HG02759 (cell line): ENCODE results near the gene DDR2.

Experiments
- ATAC-seq: cut with Tn5 transposase; IDR thresholded peaks from one replicate; pipeline ENCODE4 v1.9.1; 2021; ENCODE audit warnings: mild to moderate bottlenecking, moderate library complexity; ENCODE audit not compliant: unreplicated experiment

Gene DDR2

DNA sequence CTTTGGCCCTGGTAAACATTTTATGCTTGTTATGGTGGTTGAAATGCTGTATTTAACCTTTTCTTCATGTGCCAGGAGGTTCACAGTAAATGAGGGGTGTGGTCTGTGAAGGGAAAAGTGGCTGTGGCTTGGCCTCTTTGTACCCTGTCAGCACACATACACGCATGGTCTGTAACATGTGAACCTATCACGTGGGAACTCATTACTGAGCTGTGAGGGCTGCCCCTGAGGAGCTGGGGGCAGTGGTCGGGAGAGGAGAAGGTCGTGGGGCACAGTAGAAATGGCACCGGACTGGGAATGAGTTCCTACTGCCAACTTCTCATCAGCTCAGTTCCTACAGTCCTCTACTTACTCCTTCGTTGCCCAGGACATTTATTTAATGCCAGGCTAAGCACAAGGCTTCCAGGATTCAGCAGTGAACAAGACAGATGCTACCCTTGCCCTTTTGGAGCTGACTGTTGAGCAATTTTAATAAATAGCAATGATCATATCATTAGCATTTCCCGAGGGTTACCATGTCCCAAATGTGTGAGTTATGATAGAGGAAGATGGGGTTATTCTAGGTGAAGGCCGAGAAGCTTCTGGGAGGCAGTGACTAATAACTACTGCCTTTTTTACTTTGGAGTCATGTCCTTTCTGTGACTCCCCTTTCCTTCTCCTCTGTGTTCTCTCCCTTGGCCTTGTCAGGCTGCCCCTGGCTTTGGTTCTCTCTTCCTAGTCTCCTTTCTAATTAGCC, 38.8 kb downstream of the DDR2 start:
- no peak for ATAC-seq

DNA sequence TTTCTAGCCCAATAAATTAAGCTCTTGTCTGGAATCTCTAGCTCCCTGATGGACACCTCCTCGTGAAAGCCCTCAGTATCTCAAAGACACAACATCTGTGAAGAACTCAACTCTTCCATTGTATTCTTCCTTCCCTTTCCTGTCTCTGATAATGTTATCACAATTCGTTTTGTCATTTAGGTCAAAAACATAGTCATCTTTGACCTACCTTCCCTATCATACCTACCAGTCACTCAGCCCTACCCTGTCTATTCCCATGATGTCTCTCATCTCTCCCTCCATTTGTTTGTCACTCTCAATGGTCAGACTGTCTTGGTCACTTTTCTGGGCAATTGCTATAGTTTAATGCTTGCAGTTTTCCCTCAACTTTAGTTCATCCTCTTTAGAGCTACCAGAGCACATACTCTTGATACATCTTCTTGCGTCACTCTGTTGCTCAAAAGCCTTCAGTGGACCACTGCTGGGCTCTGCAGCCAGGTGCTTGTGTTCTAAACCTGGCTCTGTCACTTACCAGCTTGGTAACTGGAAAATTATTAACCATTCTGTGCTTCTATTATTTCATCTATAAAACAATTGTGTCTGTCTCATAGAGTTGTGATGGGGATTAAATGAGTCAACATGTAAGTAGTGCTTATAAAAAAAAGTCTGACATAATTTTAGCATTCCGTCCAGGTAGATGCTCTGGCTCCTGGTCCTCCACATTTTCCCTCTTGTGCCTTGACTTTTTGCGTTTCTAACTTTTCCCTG, 39.6 kb downstream of the DDR2 start:
- no peak for ATAC-seq

DNA sequence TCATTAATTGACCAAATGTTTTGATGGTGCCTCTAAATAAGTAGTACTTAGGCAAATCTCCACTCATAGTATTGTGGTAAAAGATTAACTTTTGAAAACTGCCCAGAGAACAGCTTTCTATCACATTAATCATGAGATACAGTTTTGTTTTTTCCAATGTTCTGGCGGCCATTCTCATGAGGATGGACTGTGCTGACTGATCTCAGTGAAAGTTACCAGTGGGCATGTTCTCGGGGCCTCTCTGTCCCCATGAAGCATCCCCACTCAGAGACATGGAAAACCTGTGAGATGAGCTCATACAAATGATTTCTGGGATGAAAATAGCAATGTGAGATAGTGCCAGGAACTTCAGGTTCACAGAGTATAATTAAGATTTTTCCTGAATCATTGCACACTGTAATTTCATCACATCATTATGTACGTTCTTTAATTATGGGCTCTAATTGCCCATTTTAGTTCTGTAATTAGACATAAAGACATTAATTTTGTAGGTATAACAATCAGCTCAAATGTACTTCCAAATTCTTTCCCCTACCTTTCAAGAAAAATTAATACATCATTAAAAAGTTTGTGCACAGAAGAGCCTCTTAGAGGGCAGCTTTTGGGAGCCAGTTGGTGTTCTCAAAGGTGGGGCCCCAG, 40.5 kb downstream of the DDR2 start:
- no peak for ATAC-seq

- no peak for ATAC-seq
Observed at GRCh38 chr1:162674034-162674608, 41.9 kb downstream of the DDR2 start.

- ATAC-seq = no peak
Observed at GRCh38 chr1:162676087-162676486, 43.8 kb downstream of the DDR2 start.

- no peak for ATAC-seq
Observed at GRCh38 chr1:162676750-162677149, 44.5 kb downstream of the DDR2 start.

DNA sequence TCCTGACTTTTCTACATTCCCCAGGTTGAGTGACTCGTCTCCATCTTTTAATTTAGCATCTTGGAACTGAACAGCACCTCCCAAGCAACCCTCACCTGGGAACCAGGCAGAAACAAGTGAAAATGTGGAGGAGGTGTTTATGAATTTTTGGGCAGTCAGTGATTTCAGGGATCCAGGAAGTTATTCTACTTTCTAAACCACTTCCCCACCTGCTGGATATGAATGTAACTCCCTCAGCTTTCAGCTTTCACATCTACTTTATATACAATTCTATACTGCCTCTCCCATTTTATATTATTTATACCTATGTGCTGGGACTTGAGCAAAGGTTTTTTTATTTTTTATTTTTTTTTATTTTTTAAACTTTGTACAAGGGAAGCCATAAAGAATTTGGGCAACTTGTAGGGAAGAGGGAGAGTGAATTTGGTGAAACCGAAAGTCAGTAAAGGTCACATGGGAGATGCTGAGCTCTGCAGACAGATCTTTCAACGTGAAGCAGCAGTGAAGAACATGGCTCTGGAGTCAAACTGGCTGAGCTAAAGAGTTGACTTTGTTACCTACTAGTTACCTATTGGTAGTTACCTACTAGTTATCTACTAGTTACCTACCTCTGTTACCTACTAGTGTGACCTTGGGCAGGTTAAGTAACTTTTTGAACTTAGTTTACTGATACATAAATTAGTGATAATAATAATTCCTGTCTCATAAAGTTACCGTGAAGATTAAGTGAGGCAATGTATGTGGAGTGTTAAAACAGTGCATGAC, 45.5 kb downstream of the DDR2 start:
- no peak for ATAC-seq

DNA sequence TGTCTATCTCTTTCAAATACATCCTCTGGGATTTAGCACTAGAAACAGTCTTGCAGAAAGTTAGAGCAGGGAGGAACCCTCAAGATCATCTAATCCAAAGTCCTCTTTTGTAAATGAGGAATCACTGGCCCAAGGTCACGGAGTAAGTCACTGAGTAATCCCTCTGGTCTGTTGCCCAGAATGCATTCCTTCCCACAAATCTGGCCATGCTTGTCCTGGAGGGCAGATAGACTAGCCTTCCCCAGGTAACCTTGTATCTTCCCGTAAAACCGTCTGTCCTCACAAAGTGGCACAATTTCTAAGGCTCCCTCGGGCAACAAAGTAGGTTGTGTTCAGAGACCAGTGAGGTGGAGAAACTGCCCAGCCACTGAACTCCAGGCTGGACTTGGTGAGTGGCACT, 46.2 kb downstream of the DDR2 start:
- ATAC-seq = no peak

DNA sequence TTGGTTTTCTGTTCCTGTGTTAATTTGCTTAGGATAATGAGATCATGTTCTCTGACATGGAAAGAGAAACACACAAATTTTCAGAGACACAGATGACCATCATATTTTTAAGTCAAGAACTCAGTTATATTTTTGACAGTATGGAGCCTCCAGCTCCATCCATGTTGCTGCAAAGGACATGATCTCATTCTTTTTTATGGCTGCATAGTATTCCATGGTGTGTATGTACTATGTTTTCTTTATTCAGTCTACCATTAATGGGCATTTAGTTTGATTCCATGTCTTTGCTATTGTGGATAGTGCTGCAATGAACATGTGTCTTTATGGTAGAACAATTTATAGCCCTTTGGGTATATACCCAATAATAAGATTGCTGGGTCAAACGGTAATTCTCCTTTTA, 47.0 kb downstream of the DDR2 start:
- ATAC-seq = no peak

DNA sequence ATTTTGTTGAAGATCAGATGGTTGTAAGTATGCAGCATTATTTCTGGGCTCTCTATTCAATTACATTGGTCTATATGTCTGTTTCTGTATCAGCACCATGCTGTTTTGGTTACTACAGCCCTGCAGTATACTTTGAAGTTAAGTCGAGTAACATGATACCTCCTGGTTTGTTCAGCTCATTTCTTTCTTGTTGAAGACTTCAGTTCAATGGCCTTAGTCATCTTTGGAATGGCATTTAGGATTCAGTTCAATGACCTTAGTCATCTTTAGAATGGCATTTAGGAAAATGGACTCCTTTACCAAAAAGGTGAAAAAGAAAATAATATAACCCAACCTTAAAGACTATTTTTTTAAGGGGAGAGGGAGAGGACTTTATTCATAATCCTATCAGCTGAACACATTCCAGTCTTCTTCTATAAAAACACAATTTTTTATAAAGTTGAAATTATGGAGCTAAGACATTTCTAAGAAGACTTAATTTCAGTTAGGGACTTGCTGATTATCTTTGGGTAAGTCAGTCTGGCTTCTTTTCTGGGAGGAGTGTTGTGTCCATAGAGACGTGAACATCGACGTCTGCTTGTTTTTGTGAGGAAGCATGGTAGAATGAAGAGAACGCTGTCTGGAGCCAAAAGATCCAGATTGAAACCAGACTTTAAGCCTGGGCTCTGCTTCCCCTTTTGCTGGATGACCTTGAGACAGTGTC, 48.3 kb downstream of the DDR2 start:
- ATAC-seq = no peak

DNA sequence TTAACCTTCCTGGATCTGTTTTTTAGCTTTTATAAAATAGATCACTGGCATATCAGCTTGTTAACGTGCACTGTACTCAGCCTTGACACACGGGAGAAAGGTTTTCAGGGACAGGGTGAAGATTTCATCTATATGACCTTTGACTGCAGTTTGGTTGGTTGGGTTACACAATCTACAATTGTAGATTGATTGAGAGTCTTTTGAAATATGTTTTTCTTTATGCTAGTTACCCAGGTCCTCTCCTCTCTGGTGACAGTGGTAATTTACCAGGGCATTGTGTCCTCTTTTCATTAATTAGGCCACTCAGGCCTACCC, 48.8 kb downstream of the DDR2 start:
- ATAC-seq = no peak

DNA sequence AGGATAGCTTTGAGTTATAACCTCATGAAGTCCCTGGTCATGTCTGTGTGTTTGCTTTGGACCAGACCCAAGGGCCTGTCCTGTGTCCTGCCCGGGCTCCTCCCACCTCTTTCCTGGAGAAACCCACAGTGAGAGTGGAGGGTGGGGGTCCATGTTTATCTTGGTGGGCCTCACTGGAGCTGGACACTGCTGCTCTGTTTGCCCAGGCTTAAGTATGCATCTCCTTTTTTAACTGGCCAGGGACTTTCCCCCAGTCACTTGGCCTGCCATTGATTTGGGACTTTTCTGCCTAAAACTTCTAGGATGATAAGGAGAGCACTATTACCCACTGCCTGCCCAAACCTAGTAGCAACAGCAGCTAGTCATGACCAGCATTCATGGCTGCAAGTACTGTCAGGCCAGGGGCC, 49.8 kb downstream of the DDR2 start:
- no peak for ATAC-seq

DNA sequence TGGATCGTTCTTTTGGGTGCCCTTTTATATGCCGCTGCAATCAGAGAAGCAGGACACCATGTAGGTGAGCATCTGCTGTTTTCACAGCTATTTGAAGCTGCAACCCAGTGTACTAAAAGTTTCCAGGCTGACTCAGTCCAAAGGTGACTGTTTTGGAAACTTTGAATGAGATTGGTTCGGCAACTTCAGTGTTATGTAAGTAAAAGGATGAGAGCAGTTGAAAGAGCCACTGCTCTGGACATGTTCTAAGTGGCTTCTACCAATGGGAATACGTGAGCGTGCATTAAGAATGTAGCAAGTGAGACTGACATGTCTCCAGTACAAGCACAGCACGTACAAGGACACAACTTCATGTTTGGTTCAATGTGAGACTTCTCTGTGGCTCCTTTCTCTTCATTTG, 55.6 kb downstream of the DDR2 start:
- no peak for ATAC-seq

DNA sequence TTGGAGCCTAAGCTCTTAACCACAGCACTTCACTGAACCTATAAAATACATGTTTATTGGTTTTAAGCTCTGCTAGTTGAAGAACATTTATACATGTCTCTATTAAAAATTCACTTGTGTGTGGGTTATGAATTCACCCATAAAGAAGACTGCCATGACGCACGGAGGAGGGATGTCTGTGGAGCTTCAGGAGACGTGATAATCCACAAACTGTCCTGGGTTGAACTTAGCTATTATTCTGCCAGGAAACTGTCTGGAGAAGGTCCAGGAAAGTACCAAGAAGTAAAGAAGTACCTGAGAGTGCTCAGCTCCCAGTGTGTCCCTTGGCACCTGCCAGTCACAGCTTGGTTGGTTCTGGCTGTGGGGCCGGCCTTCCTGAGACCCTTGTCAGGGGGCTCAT, 56.3 kb downstream of the DDR2 start:
- no peak for ATAC-seq

DNA sequence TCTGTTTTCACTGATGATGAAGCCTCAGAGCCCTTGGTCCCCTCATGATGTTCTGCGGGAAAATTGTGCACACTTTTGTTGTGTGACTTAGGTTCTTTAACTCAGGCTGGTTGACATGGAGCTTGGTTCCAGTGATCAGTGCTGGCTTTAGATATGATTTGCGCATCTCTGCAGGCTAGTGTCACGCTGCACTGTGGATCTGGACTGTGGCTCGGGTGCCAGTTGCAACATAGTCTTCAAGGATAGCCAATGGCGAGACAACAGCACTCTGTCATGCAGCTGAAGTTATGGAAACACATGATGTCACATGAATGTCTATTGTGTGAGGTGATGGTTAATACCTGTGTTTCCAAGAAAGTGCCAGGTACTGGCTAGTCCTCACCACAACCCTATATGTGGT, 56.7 kb downstream of the DDR2 start:
- ATAC-seq = no peak

GRCh38 chr1:162689745-162690671, 57.7 kb downstream of the DDR2 start:
- no peak for ATAC-seq

DNA sequence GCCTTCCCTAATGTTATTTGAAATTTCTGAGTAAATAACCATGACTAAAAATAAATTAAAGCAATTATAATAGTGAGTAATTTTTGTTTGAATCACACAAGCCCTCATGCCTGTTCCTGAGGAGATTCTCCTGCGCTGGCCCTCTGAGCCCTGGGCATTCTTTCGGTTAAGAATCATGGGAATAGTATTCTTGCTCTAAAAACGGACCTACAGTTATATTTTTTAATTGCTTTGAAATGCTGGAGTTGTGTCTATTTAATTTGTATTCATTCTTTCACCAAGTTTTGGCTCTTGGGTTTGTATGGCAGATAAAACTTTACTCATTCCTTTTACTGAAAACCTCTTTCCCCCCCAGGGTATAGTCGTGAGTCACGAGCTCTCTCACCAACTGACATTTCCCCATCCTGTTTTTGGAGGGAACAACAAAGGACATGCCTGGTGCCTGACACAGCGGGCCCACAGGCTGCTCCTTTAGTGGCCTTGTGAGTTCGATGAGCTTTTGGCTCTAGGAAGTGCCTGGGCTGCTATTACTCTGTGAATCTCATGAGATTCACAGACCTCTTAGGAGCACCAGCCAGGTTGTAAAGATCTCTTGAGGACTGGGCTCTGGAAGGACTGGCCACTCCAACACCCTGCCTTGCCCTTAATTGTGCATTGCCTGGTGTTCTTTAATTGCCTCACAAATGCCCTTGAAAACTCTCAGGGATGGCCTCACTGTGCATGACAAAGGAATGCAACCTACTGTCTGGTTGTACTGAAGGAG, 58.6 kb downstream of the DDR2 start:
- ATAC-seq = no peak

- no peak for ATAC-seq
Observed at GRCh38 chr1:162691999-162692575, 59.8 kb downstream of the DDR2 start.
